GM03348 (cell line): ENCODE data around the gene ACKR1.

Experiments used
- DNase-seq: peaks from one replicate; pipeline ENCODE4 v3.0.0; 2012; ENCODE audit warnings: low spot score

Gene ACKR1

GRCh38 chr1:159204161-159205141 is at the start of gene ACKR1:
Gene ACKR1, plus strand, starts transcription at chr1:159204875. Its CDS starts 85 bp downstream, at chr1:159204960.
- no peak for DNase-seq

- DNase-seq: peak; percentile 85
Observed at GRCh38 chr1:159161001-159161718, 43.5 kb upstream of the ACKR1 start.

DNA sequence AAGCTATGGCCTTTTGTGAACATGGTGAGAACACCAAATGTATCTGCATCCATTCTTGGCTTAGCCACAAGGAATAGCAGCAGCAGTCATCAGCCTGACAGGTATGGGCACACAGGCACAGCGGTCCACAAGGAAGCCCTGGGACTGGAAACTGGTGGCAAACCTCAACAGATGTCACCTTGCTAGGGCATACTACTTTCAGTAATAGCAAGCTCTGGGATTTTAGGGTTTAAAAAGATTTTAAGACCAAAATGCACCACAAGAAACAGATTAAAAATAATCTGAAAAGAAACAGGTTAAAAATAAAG is 43.0 kb upstream of the ACKR1 start:
- DNase-seq: no peak

- DNase-seq: no peak
Observed at GRCh38 chr1:159162516-159163265, 42.0 kb upstream of the ACKR1 start.

- no peak for DNase-seq
Observed at GRCh38 chr1:159163614-159164228, 41.0 kb upstream of the ACKR1 start.

DNA sequence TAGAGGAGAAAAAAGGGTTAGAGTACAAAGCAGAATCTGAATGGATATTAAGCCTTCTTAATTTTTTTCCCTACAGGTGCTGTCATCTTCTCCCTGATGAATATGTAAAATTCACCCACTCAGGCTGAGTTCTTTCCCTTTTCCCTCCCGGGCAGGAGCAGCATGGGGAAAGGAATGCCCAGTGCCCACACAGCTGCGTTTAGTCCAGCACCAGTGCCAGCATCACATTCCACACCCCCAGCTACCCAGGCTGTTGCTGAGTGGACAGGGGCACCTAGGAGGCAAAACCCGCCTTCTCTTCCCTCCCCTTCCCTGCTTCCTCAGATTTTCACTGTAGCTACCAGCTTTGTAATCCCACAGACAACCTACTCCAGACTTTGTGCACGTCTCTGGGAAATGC is 36.6 kb upstream of the ACKR1 start:
- DNase-seq: no peak

DNA sequence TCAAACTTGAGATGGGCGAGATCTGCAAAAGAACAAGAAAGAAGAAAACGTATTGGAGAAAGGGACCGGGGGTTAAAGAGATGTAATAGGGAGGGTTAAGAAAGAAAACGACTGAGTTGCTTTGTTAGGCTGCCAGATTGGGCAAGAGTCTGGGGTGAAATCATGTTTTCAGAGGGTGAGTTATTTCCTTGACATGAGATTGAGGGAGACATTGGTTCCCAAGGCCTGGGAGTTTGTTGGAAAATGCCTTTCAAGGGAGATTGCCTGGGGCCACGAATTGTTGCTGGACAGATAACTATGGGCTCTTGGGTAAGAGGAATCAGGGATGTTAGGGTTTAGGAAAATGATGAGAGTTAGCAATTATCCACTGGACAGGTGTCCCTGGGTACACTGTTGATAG is 34.0 kb upstream of the ACKR1 start:
- DNase-seq: no peak

DNA sequence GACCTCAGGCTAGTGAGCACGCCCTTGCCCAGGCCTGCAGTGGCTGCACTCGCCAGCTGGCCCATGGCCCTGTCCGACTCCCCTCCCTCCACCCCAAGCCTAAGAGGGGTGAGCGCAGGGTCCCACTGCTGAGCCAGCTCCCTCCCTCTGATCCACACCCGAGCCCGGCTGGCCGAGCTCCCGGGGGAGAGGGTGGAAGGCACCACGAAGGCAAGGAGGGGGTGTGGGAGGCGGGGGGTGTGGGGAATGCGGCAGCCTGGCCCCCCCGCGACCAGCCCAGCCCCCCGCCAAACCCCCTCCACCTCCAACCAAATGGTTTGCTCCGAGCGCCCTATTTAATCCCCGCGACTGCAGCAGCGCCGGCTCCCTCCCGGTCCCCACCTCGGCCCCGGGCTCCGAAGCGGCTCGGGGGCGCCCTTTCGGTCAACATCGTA is 33.4 kb upstream of the ACKR1 start, which contains the start of gene CADM3:
Gene CADM3, plus strand, starts transcription at position 362 of the 434 bp plus-strand sequence. CDS start 151 bp downstream, outside the sequence.
- DNase-seq: no peak

GRCh38 chr1:159171688-159172501 is 32.8 kb upstream of the ACKR1 start:
- DNase-seq: no peak

- no peak for DNase-seq
Observed at GRCh38 chr1:159172614-159173291, 31.9 kb upstream of the ACKR1 start.

GRCh38 chr1:159173320-159173719 is 31.4 kb upstream of the ACKR1 start:
- DNase-seq: no peak

DNA sequence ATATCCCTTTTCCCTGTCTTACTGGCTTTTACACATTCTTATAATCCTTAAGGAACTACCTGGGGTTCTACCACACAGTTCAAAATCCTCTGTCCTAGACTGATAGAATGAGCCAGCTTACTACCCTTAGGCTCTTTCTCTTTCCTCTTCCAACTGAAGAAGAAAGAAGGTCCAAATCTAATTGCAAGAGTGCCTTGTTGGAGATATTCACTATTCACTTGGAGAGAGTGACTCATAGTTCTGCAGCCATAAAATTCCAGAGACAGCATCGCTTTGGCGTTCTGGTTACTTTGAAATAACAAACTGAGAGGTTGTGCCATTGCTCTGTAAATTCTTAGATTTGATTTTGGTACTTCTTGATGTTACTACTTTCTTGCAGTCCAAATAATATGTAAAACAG is 29.1 kb upstream of the ACKR1 start:
- no peak for DNase-seq

DNA sequence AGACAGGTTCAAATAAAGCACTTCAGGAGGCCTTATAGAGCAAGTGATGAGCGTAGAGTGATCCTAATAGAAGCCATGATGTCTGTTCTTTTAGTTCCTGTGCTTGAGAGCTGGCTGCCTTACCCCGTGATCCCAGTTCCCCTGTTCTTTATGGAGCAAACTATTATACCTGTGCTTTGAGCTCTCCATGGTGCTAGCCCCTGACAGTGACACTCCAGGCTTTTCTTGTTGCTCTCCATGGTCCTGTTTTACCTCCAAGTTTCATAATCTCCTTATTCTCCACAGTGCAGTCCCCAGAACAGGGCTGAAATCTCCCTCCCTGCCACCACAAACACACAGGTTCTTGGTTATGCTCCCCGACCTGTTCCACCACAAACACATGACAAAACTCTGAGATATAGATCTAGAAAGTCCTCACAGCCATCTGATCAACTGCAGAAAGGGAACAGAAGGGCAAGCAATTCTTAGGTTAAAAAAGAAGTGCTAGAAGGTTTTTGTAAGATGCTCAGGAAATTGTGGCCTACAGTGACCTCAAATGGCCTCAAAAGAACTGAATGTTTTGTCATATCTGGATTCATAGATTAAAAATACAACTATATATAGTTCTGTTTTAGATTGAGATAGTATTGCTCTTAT is 27.3 kb upstream of the ACKR1 start:
- DNase-seq: peak; percentile 58

GRCh38 chr1:159179906-159180305 is 24.8 kb upstream of the ACKR1 start:
- no peak for DNase-seq

GRCh38 chr1:159180516-159180915 is 24.2 kb upstream of the ACKR1 start:
- DNase-seq: no peak

DNA sequence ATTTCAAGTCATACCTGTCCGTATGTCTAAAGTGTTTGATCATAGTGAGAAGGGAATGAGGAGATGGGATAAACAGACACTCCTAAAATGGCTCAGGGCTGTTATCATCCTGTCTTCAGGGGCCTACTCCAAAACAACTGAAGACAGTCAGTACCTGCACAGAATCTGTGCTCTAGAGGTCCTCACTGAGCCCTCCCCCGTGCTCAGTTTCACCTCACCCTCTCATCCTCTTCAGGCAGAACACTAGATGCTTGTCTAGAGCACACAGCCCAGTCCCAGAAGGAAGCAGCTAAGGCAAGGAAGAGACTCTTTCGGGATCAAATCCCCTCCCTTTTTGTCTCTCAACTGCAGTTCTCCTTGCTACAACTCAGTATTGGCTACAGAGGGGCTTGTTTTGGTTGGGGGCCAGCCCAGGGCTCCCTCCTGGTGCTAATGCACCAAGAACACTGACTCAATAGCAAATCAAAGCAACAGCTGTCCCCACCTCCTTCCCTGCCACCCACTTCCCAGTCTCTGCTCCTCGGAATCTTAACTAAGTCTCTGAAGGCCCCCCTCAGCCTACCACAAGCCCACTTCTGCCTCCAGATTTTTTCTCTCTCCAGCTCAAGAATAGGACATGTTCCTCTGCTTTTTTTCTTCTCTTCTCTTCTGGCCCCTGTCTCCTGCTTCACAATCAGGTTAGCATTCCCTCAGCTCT is 23.2 kb upstream of the ACKR1 start:
- no peak for DNase-seq

- DNase-seq: no peak
Observed at GRCh38 chr1:159184201-159184600, 20.5 kb upstream of the ACKR1 start.

DNA sequence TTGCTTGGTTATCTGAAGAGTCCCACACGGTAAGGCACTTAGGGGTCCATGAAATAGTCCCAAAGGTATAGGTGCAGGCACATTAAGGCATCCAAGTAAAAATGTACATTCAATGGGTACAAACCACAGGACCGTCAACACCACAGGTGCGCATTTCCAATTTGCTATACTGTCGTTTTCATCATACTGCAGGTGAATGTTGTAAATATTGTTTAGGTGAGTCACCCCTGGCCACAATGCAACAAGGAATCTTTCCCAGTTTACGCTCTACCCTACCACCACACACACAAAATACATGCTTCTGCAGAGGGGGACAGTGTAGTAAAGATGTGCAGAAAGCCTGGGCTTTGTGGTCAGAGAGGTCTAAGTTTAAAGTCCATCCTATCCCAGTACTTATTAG is 19.6 kb upstream of the ACKR1 start:
- no peak for DNase-seq

DNA sequence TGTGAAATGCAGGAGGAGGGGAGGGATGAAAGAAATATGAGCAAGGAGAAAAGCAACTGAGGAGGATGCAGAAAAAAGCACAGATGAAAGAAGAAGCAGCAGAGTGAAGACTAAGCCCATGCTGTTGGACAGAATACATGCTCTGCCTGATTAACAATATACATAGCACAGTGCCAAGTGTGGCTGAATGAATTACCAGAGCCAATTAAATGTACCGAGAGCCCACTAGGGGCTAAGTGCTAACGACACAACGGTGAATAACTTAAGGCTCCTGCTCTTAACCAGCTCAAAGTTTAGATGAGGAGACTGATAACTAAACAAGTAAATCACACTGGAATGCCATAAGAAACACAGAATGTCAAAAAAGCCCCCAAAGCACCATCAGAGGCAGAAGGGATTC is 17.6 kb upstream of the ACKR1 start:
- no peak for DNase-seq
